Neural progenitor cell (in vitro differentiated cells): Measurements from ENCODE around the gene GLIPR1.

ENCODE experiments used
- CTCF ChIP-seq: fragments of 200-600 bp; sonication (generic); IDR thresholded peaks from 2 replicates; pipeline ENCODE4 v1.5.1; 2017; ENCODE audit warnings: antibody characterized with exemption, mild to moderate bottlenecking
- EZH2 ChIP-seq: fragments of 200-600 bp; sonication (generic); IDR thresholded peaks from 2 replicates; pipeline ENCODE4 v1.6.1; 2017; ENCODE audit warnings: antibody characterized with exemption, mild to moderate bottlenecking, moderate library complexity
- EZH2phosphoT487 ChIP-seq: fragments of 200-600 bp; sonication (generic); IDR thresholded peaks from 2 replicates; pipeline ENCODE4 v1.6.1; 2017; ENCODE audit warnings: antibody characterized with exemption

DNA sequence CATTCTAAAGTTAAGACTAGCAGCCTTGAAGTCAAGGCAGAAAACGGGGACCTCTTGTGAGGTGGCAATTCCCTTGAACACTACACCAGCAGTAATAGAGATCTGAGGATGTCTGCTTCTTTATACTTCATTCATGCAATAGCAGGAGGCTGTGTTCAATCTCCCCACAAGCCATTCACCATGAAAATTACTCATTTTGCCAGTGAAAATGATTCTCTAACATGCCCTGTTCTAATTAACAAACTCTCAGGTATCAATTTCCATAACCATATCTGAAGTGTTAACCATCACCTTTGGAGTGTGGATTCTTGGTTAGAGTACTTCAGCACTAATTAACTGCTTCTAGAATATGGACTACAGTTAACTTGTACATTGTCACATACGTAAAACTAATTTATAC is 3.4 kb upstream of the GLIPR1 start:
- TF ChIP-seq CTCF (no peak), EZH2 (no peak), EZH2phosphoT487 (no peak)
